ENCODE results near the gene E4F1.
A peak's percentile ranks its signal among the peaks of the same experiment; 100 is the strongest.

E4F1 gene

DNA sequence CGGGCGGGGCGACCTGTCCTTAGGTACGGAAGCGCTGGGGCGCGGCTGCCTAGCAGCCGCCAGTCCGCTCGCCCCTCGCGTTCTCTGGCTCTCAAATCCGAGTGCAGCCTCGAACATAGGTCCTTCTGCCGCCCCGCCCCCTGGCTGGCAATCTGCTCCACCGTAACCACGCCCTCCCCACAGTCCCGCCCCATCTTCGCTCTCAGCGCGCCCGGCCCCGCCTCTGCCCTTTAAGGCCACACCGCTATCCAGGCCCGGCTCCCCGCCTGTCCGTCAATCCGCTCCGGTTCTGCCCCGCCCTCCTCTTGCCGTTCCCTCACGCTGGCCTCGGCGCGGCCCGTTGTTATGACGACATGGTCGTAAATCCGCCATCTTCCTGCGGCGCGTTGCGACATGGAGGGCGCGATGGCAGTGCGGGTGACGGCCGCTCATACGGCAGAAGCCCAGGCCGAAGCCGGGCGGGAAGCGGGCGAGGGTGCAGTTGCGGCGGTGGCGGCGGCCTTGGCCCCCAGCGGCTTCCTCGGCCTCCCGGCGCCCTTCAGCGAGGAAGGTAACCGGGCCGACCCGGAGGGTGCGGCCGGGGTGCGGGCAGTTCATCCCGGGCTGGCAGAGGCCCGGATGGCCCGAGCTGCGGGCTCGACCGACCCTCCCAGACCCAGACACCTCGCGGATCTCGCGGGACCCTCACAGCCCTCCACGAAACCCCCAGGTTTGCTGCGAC lies at the start of gene E4F1:
TSS of gene E4F1 (plus strand) at position 371 of the 721 bp plus-strand sequence. CDS start at position 394, 23 bp downstream.
- peak; percentile 95 to 98 (median 97) for DNase-seq

DNA sequence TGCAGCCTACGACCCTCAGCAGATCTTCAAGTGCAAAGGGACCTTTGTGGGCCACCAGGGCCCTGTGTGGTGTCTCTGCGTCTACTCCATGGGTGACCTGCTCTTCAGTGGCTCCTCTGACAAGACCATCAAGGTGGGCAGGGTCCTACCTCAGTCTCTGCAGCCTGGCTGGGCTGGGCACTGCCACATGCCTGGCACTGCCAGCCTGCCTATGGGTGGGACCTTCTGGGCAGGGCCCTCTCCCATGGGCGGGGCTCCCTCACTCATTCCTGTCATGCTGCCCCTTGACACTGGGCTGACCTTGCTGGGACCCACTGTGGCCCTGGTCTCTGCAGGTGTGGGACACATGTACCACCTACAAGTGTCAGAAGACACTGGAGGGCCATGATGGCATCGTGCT lies 49.5 kb upstream of the E4F1 start:
- no peak for DNase-seq

- no peak for DNase-seq
Measured at GRCh38 chr16:2174396-2175131, 48.8 kb upstream of the E4F1 start.

DNA sequence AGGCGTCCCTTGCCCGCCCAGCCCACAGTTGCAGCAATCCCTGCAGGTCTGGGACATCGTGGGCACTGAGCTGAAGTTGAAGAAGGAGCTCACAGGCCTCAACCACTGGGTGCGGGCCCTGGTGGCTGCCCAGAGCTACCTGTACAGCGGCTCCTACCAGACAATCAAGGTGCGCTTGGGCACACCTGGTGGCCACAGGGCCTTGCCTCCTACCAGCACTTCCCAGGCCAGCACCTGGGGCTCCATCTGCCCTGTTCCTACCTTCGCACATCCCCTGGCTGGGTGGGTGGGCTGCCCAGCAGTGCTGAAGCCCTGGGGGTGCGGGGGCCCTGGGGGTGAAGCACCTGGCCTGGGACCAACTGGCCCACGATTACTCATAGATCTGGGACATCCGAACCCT lies 47.9 kb upstream of the E4F1 start:
- no peak for DNase-seq

DNA sequence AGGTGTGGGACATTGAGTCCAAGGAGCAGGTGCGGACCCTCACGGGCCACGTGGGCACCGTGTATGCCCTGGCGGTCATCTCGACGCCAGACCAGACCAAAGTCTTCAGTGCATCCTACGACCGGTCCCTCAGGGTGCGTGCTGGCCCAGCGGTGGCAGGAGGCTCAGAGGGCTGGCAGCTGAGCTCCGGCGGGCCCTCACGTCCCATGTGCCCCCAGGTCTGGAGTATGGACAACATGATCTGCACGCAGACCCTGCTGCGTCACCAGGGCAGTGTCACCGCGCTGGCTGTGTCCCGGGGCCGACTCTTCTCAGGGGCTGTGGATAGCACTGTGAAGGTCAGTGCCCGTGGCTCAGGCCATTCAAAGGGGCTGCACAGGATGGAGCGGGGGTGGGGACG lies 47.3 kb upstream of the E4F1 start:
- no peak for DNase-seq

GRCh38 chr16:2177101-2177500 lies 46.3 kb upstream of the E4F1 start:
- no peak for DNase-seq

DNA sequence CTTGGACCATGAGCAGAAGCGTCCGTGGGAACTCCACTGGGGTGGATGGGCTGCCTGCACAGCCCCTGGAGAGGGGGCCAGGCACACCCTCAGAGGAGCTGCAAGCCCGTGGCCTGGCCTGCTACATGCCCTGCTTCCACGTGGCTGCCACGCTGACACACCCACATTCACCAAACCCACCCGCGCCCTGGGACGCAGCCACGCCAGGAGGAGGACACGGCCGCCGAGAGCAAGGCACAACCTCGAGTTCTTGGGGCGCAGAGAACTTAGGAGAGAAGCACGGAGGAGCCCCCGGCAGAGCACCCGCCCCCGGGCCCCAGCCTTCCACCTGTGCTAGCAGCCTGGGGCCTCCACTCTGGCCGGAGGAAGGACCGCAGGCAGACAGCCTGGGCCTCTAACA lies 45.8 kb upstream of the E4F1 start:
- DNase-seq = no peak

DNA sequence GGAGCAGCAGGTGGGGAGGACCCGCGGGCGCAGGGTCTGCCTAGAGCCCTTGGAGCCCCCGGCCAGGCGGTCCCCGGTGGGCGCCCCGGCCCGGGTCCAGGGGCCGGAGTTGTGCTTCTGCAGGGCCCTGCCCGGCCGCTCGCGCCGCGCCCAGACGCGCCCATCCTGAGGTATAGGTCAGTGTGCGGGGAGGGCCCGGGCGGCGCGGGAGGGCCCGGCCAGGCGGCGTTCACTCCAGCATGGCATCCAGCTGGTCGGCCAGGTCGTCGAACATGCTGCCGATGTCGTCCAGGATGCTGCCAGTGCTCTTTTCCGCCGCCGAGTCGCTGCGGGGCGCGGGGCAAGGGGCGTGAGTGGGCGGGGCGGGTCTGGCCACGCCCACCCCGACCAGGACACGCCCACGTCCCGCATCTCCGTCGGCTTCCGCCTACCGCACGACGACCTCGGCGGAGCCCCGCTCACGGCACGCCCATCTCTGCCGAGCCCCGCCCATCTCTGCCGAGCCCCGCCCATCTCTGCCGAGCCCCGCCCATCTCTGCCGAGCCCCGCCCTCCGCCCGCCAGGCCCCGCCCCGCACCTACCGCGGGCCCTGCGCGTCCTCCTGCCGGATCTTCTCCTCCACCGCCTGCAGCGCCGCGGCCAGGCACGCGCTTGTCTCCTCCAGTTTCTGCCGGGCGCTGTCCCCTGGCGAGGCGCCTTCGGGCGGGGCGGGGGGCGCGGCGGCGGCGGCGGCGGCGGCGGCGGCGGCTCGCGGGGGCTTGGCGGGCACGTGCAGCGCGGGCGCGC lies 44.9 kb upstream of the E4F1 start:
- peak in 5 of 6 experiments; percentile 24 to 40 (median 31) for DNase-seq

- DNase-seq = no peak
Measured at GRCh38 chr16:2179107-2179501, 44.3 kb upstream of the E4F1 start.

DNA sequence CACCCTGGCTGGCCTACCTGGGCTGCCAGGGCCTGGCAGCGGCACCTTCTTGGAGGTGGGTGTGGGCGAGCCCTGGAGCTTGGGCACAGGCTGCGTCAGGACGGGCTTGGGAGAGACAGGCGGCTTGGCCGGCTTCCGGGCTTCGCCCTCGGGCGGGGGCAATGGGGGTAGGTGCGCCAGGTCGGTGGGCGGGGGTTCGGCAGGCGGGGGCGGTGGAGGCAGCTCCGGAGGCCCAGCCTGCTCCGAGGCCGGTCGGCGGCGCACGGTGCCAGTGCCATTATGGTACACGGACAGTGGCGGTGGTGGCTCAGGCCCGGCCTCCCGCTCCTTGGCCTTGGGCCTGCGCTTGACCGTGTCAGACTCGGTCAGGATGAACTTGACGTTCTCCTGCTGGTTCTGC lies 43.8 kb upstream of the E4F1 start:
- no peak for DNase-seq

GRCh38 chr16:2180461-2180860 lies 42.9 kb upstream of the E4F1 start:
- no peak for DNase-seq

DNA sequence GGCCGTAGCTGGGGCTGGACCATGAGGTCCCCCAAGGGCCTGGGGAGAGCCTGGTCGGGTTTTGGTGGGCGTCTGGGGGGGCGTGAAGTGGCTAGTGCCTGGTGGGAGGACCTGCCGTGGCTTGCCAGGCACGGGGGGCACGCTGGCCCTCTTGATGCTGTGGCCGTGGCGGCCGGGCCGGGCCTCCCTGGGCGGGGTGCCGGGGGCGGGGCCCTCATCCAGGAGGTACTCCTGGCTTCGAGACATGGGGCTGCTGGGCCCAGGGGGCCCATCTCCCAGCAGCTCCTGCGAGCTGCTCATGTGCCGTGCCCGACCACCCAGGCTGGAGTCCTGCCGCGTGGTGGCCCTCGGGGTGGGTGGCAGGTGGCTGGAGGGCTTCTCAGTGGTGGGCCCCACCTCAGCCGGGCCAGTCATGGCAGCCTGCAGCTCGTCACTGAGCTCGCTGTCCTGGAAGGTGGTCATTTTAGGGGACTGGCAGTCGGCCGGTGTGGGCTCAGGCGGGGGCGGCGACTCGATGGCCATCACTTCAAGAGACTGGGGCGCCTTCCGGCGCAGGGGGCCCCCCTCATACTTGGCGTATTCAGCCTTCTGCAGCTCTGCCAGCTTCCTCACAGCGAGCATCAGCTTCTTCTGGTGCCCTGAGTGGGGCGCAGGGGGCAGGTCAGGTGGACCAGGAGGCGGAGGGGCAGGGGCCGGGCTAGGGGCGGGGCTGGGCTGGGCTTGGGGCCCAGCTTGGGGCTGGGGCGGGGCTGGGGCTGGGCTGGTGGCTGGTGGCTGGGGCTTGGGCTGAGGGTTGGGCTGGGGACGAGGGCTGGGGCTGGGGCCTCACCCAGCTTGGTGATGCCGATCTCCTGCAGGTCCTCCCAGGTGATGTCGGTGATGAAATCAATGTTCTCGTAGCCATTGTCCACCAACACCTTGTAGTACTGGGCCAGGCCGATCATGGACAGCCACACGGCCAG lies 42.1 kb upstream of the E4F1 start:
- DNase-seq = no peak

DNA sequence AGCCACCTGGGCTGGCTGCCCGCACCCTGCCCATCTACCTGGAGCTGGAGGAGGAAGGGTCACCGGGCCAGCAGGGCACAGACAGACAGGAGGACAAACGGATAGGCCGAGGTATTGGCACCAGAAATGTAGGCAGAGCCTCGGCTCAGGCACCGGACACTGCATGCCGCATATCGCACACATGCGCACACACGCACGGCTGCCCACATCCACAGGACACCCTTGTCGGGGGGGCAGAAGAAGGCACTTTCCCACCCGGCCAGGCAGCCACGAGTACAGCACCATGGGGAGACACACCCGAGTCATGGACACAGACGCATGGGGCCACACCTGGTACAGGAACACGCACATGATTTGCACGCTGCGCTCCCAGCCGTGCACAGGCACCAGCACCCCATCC lies 41.4 kb upstream of the E4F1 start:
- no peak for DNase-seq

GRCh38 chr16:2183671-2184070 lies 39.7 kb upstream of the E4F1 start:
- peak in 1 of 6 experiments; percentile 5 for DNase-seq

- no peak for DNase-seq
Measured at GRCh38 chr16:2184346-2184745, 39.0 kb upstream of the E4F1 start.

DNA sequence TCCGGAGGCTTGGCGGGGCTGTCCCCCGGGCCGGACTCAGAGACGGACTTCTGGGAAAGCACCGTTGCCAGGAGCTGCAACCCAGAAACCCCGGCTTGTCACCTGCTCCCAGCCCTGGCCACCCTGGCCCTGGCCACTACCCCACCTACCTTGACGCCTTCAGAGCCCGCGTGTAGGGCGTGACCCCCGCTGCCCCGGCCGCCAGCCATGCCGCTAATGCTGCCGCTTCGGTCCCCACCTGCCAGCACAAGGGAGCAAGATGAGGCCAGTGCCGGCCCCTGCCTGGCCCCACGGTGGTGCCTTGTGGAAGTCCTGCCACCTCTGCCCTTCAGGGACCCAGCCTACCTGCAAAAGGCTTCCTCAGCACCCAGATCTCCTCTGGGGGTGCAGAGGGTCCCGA lies 38.4 kb upstream of the E4F1 start:
- DNase-seq = no peak

DNA sequence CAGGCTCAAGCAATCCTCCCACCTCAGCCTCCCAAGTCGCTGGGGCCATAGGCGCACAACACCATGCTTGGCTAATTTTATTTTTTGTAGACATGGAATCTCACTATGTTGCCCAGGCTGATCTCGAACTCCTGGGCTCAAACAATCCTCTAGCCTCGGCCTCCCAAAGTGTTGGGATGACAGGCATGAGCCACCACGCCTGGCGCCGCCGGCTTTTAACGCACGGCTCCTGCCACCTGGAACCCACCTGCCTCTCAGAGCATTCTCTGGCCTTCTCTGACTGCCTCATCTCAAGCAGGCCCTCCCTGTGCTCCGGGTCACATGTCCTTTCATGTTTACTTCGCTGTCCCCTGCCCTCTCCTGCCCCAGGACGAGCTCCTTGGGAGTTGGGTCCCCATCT lies 37.3 kb upstream of the E4F1 start:
- DNase-seq = no peak

DNA sequence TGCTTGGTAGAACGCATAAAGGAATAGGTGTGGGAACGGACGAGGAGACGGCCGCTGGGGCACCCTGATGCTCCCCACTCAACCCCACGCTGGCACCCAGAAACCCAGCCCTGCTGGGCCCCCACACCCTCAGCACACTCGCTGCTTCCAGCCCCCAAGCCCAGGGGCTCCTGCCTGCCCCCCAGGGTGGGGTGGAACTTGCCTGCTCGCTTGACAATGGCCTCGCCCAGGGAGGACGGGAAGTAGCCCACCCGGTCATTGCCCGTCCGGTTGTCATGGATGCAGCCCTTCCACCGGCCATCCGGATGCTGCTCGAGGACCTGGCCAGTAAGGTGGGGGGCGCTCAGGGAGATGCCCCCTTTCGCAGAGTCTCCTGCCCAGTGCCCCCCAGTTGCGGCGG lies 36.9 kb upstream of the E4F1 start:
- DNase-seq = no peak

DNA sequence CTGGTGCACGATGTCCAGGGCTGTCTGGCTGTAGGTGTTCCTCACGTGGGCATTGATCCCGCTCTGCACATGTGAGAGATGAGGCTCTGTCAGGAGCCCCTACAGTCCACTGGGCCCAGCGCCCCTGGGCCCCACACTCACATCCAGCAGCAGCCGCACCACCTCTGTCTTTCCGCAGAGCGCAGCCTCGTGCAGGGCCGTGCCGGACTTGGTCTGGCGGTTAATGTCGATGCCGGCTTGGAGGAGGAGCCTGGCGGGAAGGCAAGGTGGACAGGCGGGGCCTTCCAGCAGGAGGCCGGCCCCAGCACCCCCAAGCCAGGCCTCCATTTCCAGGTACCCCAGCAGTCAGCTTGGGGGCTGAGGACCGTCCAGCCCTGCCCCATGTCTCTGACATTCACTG lies 36.2 kb upstream of the E4F1 start:
- no peak for DNase-seq

DNA sequence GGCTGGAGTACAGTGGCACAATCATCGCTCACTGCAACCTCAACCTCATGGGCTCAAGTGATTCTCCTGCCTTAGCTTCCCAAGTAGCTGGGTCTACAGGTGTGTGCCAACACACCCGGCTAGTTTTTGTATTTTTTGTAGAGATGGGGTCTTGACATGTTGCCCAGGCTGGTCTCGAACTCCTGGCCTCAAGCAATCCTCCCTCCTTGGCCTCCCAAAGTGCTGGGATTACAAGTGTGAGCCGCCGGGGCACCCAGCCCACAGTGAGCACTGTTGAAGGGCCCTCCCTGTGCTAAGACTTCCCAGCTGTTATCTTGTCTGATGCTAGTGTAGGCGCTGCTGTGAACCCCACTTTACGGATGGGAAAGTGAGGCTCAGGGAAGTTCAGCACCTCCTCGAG lies 35.0 kb upstream of the E4F1 start:
- DNase-seq = no peak

DNA sequence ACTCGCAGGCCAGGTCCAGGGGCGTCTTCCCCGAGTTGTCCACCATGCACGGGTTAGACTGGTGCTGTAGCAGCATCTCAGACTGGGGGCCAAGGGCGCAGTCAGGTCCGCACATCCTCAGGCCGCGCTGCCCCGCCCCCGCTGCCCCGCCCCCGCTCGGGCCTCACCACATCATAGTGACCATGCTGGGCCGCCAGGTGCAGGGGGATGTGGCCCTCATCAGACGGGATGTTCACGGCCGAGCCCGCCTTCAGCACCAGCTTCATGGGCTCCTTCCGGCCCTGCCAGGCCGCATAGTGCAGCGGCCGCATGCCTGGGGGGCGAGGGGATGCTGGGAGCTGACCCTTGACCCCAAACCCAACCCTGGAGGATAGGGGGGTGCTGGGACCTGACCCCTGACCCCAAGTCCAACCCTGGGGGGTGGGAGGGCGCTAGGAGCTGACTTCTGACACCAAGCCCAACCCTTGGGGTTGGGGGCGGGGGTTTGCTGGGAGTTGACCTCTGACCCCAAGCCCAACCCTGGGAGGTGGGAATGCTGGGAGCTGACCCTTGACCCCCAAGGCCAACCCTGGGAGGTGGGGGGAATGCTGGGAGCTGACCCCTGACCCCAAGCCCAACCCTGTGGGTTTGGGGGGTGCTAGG lies 34.0 kb upstream of the E4F1 start:
- no peak for DNase-seq

Data from stimulated activated naive CD4-positive, alpha-beta T cell (primary cell).